HG03280 (cell line): ENCODE measurements around the gene GLUD2.
"Not testable (repeated sequence)": the region's sequence is repeated elsewhere in the genome, so short reads cannot be mapped to it uniquely, and the experiment has no call there.

Source experiments
- ATAC-seq: cut with Tn5 transposase; IDR thresholded peaks from one replicate; pipeline ENCODE4 v1.9.1; 2021; ENCODE audit warnings: mild to moderate bottlenecking, moderate library complexity; ENCODE audit not compliant: unreplicated experiment

The GLUD2 gene

GRCh38 chrX:121047441-121048419 is at the start of gene GLUD2:
TSS of gene GLUD2 (plus strand) at chrX:121047610. CDS start at chrX:121047685, 75 bp downstream.
- ATAC-seq: not testable (repeated sequence)

- no peak for ATAC-seq
These were observed 48.0 kb upstream of the GLUD2 start for GRCh38 chrX:120999413-120999812.

- ATAC-seq: no peak
These were observed 46.8 kb upstream of the GLUD2 start for GRCh38 chrX:121000589-121000988.

- no peak for ATAC-seq
These were observed 38.5 kb upstream of the GLUD2 start for GRCh38 chrX:121008920-121009319.

GRCh38 chrX:121009764-121010163 is 37.6 kb upstream of the GLUD2 start:
- ATAC-seq: no peak

GRCh38 chrX:121010218-121010617 is 37.2 kb upstream of the GLUD2 start:
- ATAC-seq: no peak

GRCh38 chrX:121011254-121011653 is 36.2 kb upstream of the GLUD2 start:
- ATAC-seq: no peak

- ATAC-seq: no peak
These were observed 33.4 kb upstream of the GLUD2 start for GRCh38 chrX:121013897-121014455.

GRCh38 chrX:121014826-121015225 is 32.6 kb upstream of the GLUD2 start:
- no peak for ATAC-seq

GRCh38 chrX:121028419-121028818 is 19.0 kb upstream of the GLUD2 start:
- no peak for ATAC-seq

GRCh38 chrX:121030083-121030482 is 17.3 kb upstream of the GLUD2 start:
- no peak for ATAC-seq

- no peak for ATAC-seq
These were observed 14.9 kb upstream of the GLUD2 start for GRCh38 chrX:121032531-121032930.

GRCh38 chrX:121036137-121036536 is 11.3 kb upstream of the GLUD2 start:
- ATAC-seq: no peak

- no peak for ATAC-seq
These were observed 10.5 kb upstream of the GLUD2 start for GRCh38 chrX:121036951-121037350.

- ATAC-seq: no peak
These were observed 3.4 kb downstream of the GLUD2 start for GRCh38 chrX:121050781-121051180.

- ATAC-seq: no peak
These were observed 4.7 kb downstream of the GLUD2 start for GRCh38 chrX:121052122-121052521.

GRCh38 chrX:121062289-121062688 is 14.9 kb downstream of the GLUD2 start:
- no peak for ATAC-seq

GRCh38 chrX:121064579-121064978 is 17.2 kb downstream of the GLUD2 start:
- ATAC-seq: no peak

- ATAC-seq: not testable (repeated sequence)
These were observed 36.8 kb downstream of the GLUD2 start for GRCh38 chrX:121084247-121084646.

GRCh38 chrX:121084903-121085611 is 37.6 kb downstream of the GLUD2 start:
- no peak for ATAC-seq

- ATAC-seq: no peak
These were observed 38.2 kb downstream of the GLUD2 start for GRCh38 chrX:121085612-121086010.

- ATAC-seq: no peak
These were observed 45.6 kb downstream of the GLUD2 start for GRCh38 chrX:121093011-121093410.
